GM23338 (cell line): Measurements from ENCODE around the gene RTN4IP1. TPM values are rescaled to one million over a fixed set of nuclear protein-coding genes. Genes with fewer than 3 reads are reported as not detected.

Source experiments
- ATAC-seq: fragments of 200-7000 bp; cut with Tn5 transposase; 3 replicates; pipeline ENCODE4 v1.9.1; 2020
- DNase-seq: peaks from one replicate; pipeline ENCODE4 v3.0.0-alpha.2; 2015; ENCODE audit warnings: low spot score
- H2AFZ ChIP-seq: fragments of 200-600 bp; sonication (generic); 2 replicates; pipeline ENCODE4 v1.8.0; 2016; ENCODE audit warnings: antibody characterized with exemption, mild to moderate bottlenecking, moderate library complexity
- H3F3A ChIP-seq: fragments of 200-600 bp; sonication (generic); replicated peaks from 2 replicates; pipeline ENCODE4 v1.8.0; 2017; ENCODE audit warnings: antibody characterized with exemption, mixed run types, low read depth
- H3K27ac ChIP-seq: fragments of 200-600 bp; sonication (generic); 2 replicates; pipeline ENCODE4 v1.6.1; 2016; ENCODE audit warnings: low read depth
- H3K27me3 ChIP-seq: fragments of 200-600 bp; sonication (generic); 2 replicates; pipeline ENCODE4 v1.8.0; 2016; ENCODE audit warnings: mild to moderate bottlenecking, mixed run types, moderate library complexity; ENCODE audit not compliant: insufficient read depth
- H3K36me3 ChIP-seq: fragments of 200-600 bp; sonication (generic); 2 replicates; pipeline ENCODE4 v1.8.0; 2016; ENCODE audit warnings: mild to moderate bottlenecking; ENCODE audit not compliant: insufficient read depth
- H3K4me1 ChIP-seq: fragments of 200-600 bp; sonication (generic); 2 replicates; pipeline ENCODE4 v1.8.0; 2016; ENCODE audit warnings: mild to moderate bottlenecking, moderate library complexity; ENCODE audit not compliant: insufficient read depth
- H3K4me2 ChIP-seq: fragments of 200-600 bp; sonication (generic); 2 replicates; pipeline ENCODE4 v1.7.1; 2017; ENCODE audit warnings: mixed run types
- H3K4me3 ChIP-seq: fragments of 200-600 bp; sonication (generic); 2 replicates; pipeline ENCODE4 v1.6.1; 2016; ENCODE audit warnings: mixed run types
- H3K79me2 ChIP-seq: fragments of 200-600 bp; sonication (generic); replicated peaks from 2 replicates; pipeline ENCODE4 v1.8.0; 2017; ENCODE audit warnings: mild to moderate bottlenecking; ENCODE audit not compliant: insufficient read depth
- H3K9me2 ChIP-seq: fragments of 200-600 bp; sonication (generic); 2 replicates; pipeline ENCODE4 v1.8.0; 2017; ENCODE audit not compliant: insufficient read depth
- H4K20me1 ChIP-seq: fragments of 200-600 bp; sonication (generic); replicated peaks from 2 replicates; pipeline ENCODE4 v1.8.0; 2017; ENCODE audit warnings: mild to moderate bottlenecking; ENCODE audit not compliant: insufficient read depth
- H3K27ac Mint-ChIP-seq: 2 replicates; pipeline ENCODE4 v1.8.0; 2020; ENCODE audit warnings: inconsistent platforms, mild to moderate bottlenecking, moderate library complexity, mixed read lengths
- H3K27me3 Mint-ChIP-seq: 3 replicates; pipeline ENCODE4 v1.8.0; 2022; ENCODE audit warnings: low read depth, mild to moderate bottlenecking, moderate library complexity, mixed read lengths, inconsistent platforms; ENCODE audit not compliant: insufficient read depth, poor library complexity
- H3K36me3 Mint-ChIP-seq: 3 replicates; pipeline ENCODE4 v1.8.0; 2021; ENCODE audit warnings: low read depth, mild to moderate bottlenecking, inconsistent platforms, moderate library complexity, mixed read lengths
- H3K4me1 Mint-ChIP-seq: 3 replicates; pipeline ENCODE4 v1.8.0; 2020; ENCODE audit warnings: mild to moderate bottlenecking, inconsistent platforms, mixed read lengths
- H3K4me3 Mint-ChIP-seq: 3 replicates; pipeline ENCODE4 v1.8.0; 2021; ENCODE audit warnings: moderate library complexity, mild to moderate bottlenecking, inconsistent platforms, mixed read lengths
- H3K9me3 Mint-ChIP-seq: 3 replicates; pipeline ENCODE4 v1.8.0; 2020; ENCODE audit warnings: moderate library complexity, mild to moderate bottlenecking, inconsistent platforms, mixed read lengths
- CREB1 ChIP-seq: fragments of 250-450 bp; sonication (Bioruptor Pico); IDR thresholded peaks from 2 replicates; pipeline ENCODE4 v1.5.0; 2020; ENCODE audit warnings: low read depth, mild to moderate bottlenecking, moderate library complexity
- EZH2 ChIP-seq: fragments of 200-600 bp; sonication (generic); IDR thresholded peaks from one replicate; pipeline ENCODE4 v1.8.0; 2017; ENCODE audit warnings: antibody characterized with exemption, mild to moderate bottlenecking, low read depth; ENCODE audit not compliant: unreplicated experiment
- EZH2phosphoT487 ChIP-seq: fragments of 200-600 bp; sonication (generic); IDR thresholded peaks from one replicate; pipeline ENCODE4 v1.8.1; 2018; ENCODE audit warnings: antibody characterized with exemption; ENCODE audit not compliant: unreplicated experiment
- JUNB ChIP-seq: IDR thresholded peaks from one replicate; pipeline ENCODE4 v1.6.1; 2016; ENCODE audit warnings: antibody characterized with exemption; ENCODE audit not compliant: unreplicated experiment
- STAT1 ChIP-seq: IDR thresholded peaks from one replicate; pipeline ENCODE4 v1.6.1; 2016; ENCODE audit warnings: antibody characterized with exemption; ENCODE audit not compliant: unreplicated experiment
- ZNF114 ChIP-seq: fragments of 250-450 bp; sonication (Bioruptor Pico); IDR thresholded peaks from 2 replicates; pipeline ENCODE4 v1.5.0; 2020; ENCODE audit warnings: mild to moderate bottlenecking, moderate library complexity
- ZNF331 ChIP-seq: fragments of 250-450 bp; sonication (Bioruptor Pico); IDR thresholded peaks from 2 replicates; pipeline ENCODE4 v1.5.0; 2020; ENCODE audit warnings: low read depth, mild to moderate bottlenecking, moderate library complexity
- polyA plus RNA-seq: library from polyadenylated mRNA; unstranded; fragments of >200 nt; fragmentation: Nextera tagmentation; extraction: Ambion mirVana; gene quantifications from 2 replicates; pipeline ENCODE4 v1.2.1, GENCODE V29; 2016
- total RNA-seq: library from RNA; depleted of rRNA; stranded (reverse); fragments of >200 nt; shearing (Covaris generic); gene quantifications from 2 replicates; pipeline ENCODE4 v1.2.3, GENCODE V29; 2014
- TF ChIP-seq, protein P1 (sequence below): IDR thresholded peaks from one replicate; pipeline ENCODE4 v1.6.1; 2018; ENCODE audit warnings: antibody characterized with exemption; ENCODE audit not compliant: unreplicated experiment
- TF ChIP-seq, protein P2 (sequence below): IDR thresholded peaks from 2 replicates; pipeline ENCODE4 v1.6.1; 2016; ENCODE audit warnings: antibody characterized with exemption

Gene RTN4IP1
- total and polyA plus RNA-seq, 2 experiments from 2014 or later: 14.5 to 17.5 TPM

GRCh38 chr6:106525107-106525881 lies 104.0 kb downstream of the RTN4IP1 start:
- 0 out of 2 replicates have a peak, but pooled peaks cover 4% of the 10 kb centered on the region for H3K4me1 ChIP-seq
- 0 out of 2 replicates have a peak overlapping the region, but pooled peaks have one; percentile 7 for H3K27ac ChIP-seq
- no peaks in the 10 kb centered on the region for H3K36me3 Mint-ChIP-seq
- no peaks in the 10 kb centered on the region for H3K79me2 ChIP-seq
- TF ChIP-seq CREB1 (CRISPR knock-in tag) (no peak), STAT1 (no peak), JUNB (no peak), EZH2 (no peak)
- TF ChIP-seq, protein P1, sequence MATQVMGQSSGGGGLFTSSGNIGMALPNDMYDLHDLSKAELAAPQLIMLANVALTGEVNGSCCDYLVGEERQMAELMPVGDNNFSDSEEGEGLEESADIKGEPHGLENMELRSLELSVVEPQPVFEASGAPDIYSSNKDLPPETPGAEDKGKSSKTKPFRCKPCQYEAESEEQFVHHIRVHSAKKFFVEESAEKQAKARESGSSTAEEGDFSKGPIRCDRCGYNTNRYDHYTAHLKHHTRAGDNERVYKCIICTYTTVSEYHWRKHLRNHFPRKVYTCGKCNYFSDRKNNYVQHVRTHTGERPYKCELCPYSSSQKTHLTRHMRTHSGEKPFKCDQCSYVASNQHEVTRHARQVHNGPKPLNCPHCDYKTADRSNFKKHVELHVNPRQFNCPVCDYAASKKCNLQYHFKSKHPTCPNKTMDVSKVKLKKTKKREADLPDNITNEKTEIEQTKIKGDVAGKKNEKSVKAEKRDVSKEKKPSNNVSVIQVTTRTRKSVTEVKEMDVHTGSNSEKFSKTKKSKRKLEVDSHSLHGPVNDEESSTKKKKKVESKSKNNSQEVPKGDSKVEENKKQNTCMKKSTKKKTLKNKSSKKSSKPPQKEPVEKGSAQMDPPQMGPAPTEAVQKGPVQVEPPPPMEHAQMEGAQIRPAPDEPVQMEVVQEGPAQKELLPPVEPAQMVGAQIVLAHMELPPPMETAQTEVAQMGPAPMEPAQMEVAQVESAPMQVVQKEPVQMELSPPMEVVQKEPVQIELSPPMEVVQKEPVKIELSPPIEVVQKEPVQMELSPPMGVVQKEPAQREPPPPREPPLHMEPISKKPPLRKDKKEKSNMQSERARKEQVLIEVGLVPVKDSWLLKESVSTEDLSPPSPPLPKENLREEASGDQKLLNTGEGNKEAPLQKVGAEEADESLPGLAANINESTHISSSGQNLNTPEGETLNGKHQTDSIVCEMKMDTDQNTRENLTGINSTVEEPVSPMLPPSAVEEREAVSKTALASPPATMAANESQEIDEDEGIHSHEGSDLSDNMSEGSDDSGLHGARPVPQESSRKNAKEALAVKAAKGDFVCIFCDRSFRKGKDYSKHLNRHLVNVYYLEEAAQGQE: no peak
- TF ChIP-seq, protein P2, sequence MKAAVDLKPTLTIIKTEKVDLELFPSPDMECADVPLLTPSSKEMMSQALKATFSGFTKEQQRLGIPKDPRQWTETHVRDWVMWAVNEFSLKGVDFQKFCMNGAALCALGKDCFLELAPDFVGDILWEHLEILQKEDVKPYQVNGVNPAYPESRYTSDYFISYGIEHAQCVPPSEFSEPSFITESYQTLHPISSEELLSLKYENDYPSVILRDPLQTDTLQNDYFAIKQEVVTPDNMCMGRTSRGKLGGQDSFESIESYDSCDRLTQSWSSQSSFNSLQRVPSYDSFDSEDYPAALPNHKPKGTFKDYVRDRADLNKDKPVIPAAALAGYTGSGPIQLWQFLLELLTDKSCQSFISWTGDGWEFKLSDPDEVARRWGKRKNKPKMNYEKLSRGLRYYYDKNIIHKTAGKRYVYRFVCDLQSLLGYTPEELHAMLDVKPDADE: no peak
- no peaks in the 10 kb centered on the region for H3K27me3 Mint-ChIP-seq
- no peaks in the 10 kb centered on the region for H3K27me3 ChIP-seq
- H2AFZ ChIP-seq: no peak overlapping the region
- no peak overlapping the region for H3K4me3 Mint-ChIP-seq
- no peaks in the 10 kb centered on the region for H3K36me3 ChIP-seq
- no peaks in the 10 kb centered on the region for H3F3A ChIP-seq
- H3K4me1 Mint-ChIP-seq: peaks cover 9% of the 10 kb centered on the region; the same call in 2 of the 3 replicates
- ATAC-seq (no peak), DNase-seq (no peak)
- H4K20me1 ChIP-seq: no peaks in the 10 kb centered on the region
- H3K9me3 Mint-ChIP-seq: no peaks in the 10 kb centered on the region
- H3K27ac Mint-ChIP-seq: no peak overlapping the region
- no peak overlapping the region for H3K4me3 ChIP-seq
- no peaks in the 10 kb centered on the region for H3K9me2 ChIP-seq
- H3K4me2 ChIP-seq: no peak overlapping the region

DNA sequence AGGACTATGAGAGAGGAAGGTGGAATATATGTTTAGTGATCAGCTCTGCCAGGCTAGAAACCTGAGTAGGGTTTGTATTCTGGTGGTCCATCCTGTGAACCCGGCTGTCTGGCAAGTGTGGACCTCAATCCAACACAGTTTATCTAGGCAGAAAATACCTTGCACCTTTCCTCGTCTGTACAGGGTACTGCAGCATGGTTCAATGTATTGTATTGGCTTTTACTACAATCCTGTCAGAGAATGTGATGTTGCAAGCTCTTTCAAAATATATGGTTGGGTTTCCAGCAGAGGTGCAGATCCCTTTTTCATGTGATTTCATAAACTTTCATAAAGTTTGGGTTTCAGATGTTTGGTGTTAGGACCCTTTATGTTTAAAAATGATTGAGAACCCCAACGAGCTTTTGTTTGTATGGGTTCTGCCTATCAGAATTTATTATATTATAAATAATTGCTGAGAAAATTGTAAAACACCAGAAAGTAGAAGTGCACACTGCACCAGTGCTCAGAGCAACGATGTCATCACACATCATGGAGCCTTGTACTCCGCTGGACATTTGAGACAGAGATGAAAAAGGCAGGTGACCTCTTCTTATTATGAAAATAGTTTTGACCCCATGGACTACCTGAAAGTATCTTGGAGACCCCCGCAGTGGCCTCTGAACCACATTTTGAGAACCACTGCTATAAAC lies 106.6 kb downstream of the RTN4IP1 start:
- peaks cover 1% of the 10 kb centered on the region; the same call in 2 of the 3 replicates for H3K4me1 Mint-ChIP-seq
- Histone ChIP-seq H2AFZ (no peak overlapping the region), H3K9me2 (no peaks in the 10 kb centered on the region), H3K27ac (no peak overlapping the region), H3K36me3 (no peaks in the 10 kb centered on the region), H3K4me1 (no peaks in the 10 kb centered on the region), H3K27me3 (no peaks in the 10 kb centered on the region), H3K79me2 (no peaks in the 10 kb centered on the region), H3K4me3 (no peak overlapping the region), H4K20me1 (no peaks in the 10 kb centered on the region), H3K4me2 (no peak overlapping the region), H3F3A (no peaks in the 10 kb centered on the region)
- DNase-seq (no peak), ATAC-seq (no peak)
- no peaks in the 10 kb centered on the region for H3K27me3 Mint-ChIP-seq
- H3K9me3 Mint-ChIP-seq: no peaks in the 10 kb centered on the region
- TF ChIP-seq, protein P1: no peak
- TF ChIP-seq, protein P2: no peak
- TF ChIP-seq JUNB (no peak), ZNF114 (CRISPR knock-in tag) (no peak), EZH2phosphoT487 (no peak), ZNF331 (CRISPR knock-in tag) (no peak)
- no peak overlapping the region for H3K27ac Mint-ChIP-seq
- no peaks in the 10 kb centered on the region for H3K36me3 Mint-ChIP-seq
- H3K4me3 Mint-ChIP-seq: no peak overlapping the region
